Lower lobe of right lung (tissue), 2 donors: ENCODE measurements around the gene KCNN2. TPM values are rescaled to one million over a fixed set of nuclear protein-coding genes. Genes with fewer than 3 reads are reported as not detected.
A peak's percentile ranks its signal among the peaks of the same experiment; 100 is the strongest.

Source experiments
- ATAC-seq, 2 donors: fragments of 200-7000 bp; cut with Tn5 transposase; one replicate each; pipeline ENCODE4 v1.9.1; 2020 to 2022; ENCODE audit warnings: mild to moderate bottlenecking in 2 of 2, moderate library complexity in 2 of 2
- DNase-seq: peaks from one replicate; pipeline ENCODE4 v3.0.0-alpha.2; 2020
- H3K27ac ChIP-seq: fragments of 200-600 bp; one replicate; pipeline ENCODE4 v1.8.0; 2022
- H3K27me3 ChIP-seq: fragments of 200-600 bp; one replicate; pipeline ENCODE4 v1.8.0; 2022; ENCODE audit warnings: low read depth
- H3K36me3 ChIP-seq: fragments of 200-600 bp; one replicate; pipeline ENCODE4 v1.8.0; 2022; ENCODE audit warnings: mild to moderate bottlenecking
- H3K4me1 ChIP-seq: fragments of 200-600 bp; one replicate; pipeline ENCODE4 v1.8.0; 2022
- H3K4me3 ChIP-seq: fragments of 200-600 bp; one replicate; pipeline ENCODE4 v1.8.0; 2022; ENCODE audit warnings: mild to moderate bottlenecking
- H3K9me3 ChIP-seq: fragments of 200-600 bp; one replicate; pipeline ENCODE4 v1.8.0; 2022
- intact Hi-C: fragments of 100-400 bp; cut with DNase I; formaldehyde crosslinking; loops from one replicate; pipeline ENCODE4 v1.11.0; 2022
- long read RNA-seq: library from polyadenylated mRNA; unstranded; transcript quantifications from one replicate; pipeline ENCODE4 v2.0.0, GENCODE V29; 2021
- total RNA-seq: library from RNA; stranded (reverse); fragmentation: NEBNext Ultra II Directional; extraction: Animal tissue kit (Norgen Biotek cat#: 25700); gene quantifications from one replicate; pipeline ENCODE4 v1.2.1, GENCODE V29; 2021
- TF ChIP-seq, protein P1 (sequence below): fragments of 200-600 bp; IDR thresholded peaks from one replicate; pipeline ENCODE4 v1.8.0; 2022; ENCODE audit warnings: antibody characterized with exemption, mild to moderate bottlenecking
- donor health status: DM: no; HTN: yes; CAD: no; lungs with severe emphysema.

The KCNN2 gene
- 1.2 TPM for total RNA-seq
- long read RNA-seq, transcript KCNN2-201 (8 exons, 2,512 nt), result major isoform, 7 of 8 reads
- long read RNA-seq, partial matches to known transcripts, result 0 of 8 reads
- long read RNA-seq, other reads (novel, unspliced or antisense), result 1 of 8 reads

- DNase-seq (peak; percentile 69), ATAC-seq (peak; percentile 90 to 93)
- TF ChIP-seq, protein P1, sequence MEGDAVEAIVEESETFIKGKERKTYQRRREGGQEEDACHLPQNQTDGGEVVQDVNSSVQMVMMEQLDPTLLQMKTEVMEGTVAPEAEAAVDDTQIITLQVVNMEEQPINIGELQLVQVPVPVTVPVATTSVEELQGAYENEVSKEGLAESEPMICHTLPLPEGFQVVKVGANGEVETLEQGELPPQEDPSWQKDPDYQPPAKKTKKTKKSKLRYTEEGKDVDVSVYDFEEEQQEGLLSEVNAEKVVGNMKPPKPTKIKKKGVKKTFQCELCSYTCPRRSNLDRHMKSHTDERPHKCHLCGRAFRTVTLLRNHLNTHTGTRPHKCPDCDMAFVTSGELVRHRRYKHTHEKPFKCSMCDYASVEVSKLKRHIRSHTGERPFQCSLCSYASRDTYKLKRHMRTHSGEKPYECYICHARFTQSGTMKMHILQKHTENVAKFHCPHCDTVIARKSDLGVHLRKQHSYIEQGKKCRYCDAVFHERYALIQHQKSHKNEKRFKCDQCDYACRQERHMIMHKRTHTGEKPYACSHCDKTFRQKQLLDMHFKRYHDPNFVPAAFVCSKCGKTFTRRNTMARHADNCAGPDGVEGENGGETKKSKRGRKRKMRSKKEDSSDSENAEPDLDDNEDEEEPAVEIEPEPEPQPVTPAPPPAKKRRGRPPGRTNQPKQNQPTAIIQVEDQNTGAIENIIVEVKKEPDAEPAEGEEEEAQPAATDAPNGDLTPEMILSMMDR, result no peak
- Histone ChIP-seq H3K9me3 (no peaks in the 10 kb centered on the region), H3K4me3 (peak within 1 kb of the TSS; percentile 58), H3K27me3 (peaks cover 54% of the 10 kb centered on the region), H3K36me3 (no peaks in the 10 kb centered on the region), H3K27ac (peak within 1 kb of the TSS; percentile 56), H3K4me1 (peaks cover 22% of the 10 kb centered on the region)
- intact Hi-C loops, result no loop called here
Measured at GRCh38 chr5:114361724-114362196, at the start of gene KCNN2. Gene KCNN2 (plus strand): TSS chr5:114362070. CDS start chr5:114362140, 70 bp downstream.

GRCh38 chr5:114312658-114313057, 49.2 kb upstream of the KCNN2 start:
- no peak overlapping the region for H3K27ac ChIP-seq
- H3K36me3 ChIP-seq, result no peaks in the 10 kb centered on the region
- TF ChIP-seq, protein P1, result no peak
- no peaks in the 10 kb centered on the region for H3K4me1 ChIP-seq
- H3K27me3 ChIP-seq, result no peaks in the 10 kb centered on the region
- H3K9me3 ChIP-seq, result no peaks in the 10 kb centered on the region
- ATAC-seq, result no peak
- DNase-seq, result no peak
- H3K4me3 ChIP-seq, result no peak overlapping the region
- intact Hi-C loops, result no loop called here

GRCh38 chr5:114314061-114314460, 47.8 kb upstream of the KCNN2 start:
- Histone ChIP-seq H3K27me3 (no peaks in the 10 kb centered on the region), H3K36me3 (no peaks in the 10 kb centered on the region), H3K27ac (no peak overlapping the region), H3K9me3 (no peaks in the 10 kb centered on the region), H3K4me1 (peaks cover 2% of the 10 kb centered on the region), H3K4me3 (no peak overlapping the region)
- intact Hi-C loops, result no loop called here
- TF ChIP-seq, protein P1, result no peak
- DNase-seq, result no peak
- no peak for ATAC-seq

- ATAC-seq (no peak), DNase-seq (no peak)
- H3K36me3 ChIP-seq, result no peaks in the 10 kb centered on the region
- H3K4me1 ChIP-seq, result peaks cover 6% of the 10 kb centered on the region
- intact Hi-C loops, result no loop called here
- H3K4me3 ChIP-seq, result no peak overlapping the region
- no peaks in the 10 kb centered on the region for H3K27me3 ChIP-seq
- no peak overlapping the region for H3K27ac ChIP-seq
- TF ChIP-seq, protein P1, result no peak
- H3K9me3 ChIP-seq, result no peaks in the 10 kb centered on the region
Measured at GRCh38 chr5:114316167-114316566, 45.7 kb upstream of the KCNN2 start.

DNA sequence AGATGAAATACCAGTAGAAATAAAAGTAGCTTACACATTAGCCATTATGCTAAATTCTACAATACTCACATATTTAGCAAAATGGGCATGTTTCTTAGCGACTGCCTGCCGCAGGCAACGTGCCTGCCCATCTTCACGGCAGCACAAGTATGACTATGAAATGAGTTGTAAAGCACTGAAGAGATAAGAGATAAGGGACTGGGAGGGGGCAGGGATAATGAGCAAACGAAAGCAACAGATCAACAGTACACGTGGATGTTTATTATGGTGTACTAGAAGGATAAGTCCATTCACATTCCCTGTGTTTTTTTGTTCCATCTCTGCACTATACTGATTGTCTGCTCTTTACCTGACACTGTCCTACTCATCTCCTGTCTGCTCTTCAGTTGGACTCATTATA, 44.1 kb upstream of the KCNN2 start:
- Histone ChIP-seq H3K27ac (no peak overlapping the region), H3K27me3 (no peaks in the 10 kb centered on the region), H3K36me3 (no peaks in the 10 kb centered on the region), H3K4me1 (peaks cover 6% of the 10 kb centered on the region), H3K4me3 (no peak overlapping the region), H3K9me3 (no peaks in the 10 kb centered on the region)
- DNase-seq (no peak), ATAC-seq (no peak)
- TF ChIP-seq, protein P1, result no peak
- intact Hi-C loops, result no loop called here
